NT2/D1 (cell line): Measurements from ENCODE around the gene PODNL1.

Experiments used
- SUZ12 ChIP-seq: IDR thresholded peaks from 2 replicates; pipeline ENCODE4 v1.6.1; 2011; ENCODE audit not compliant: insufficient read length, insufficient read depth; ENCODE audit errors: extremely low read depth
- YY1 ChIP-seq: IDR thresholded peaks from 2 replicates; pipeline ENCODE4 v1.6.1; 2011; ENCODE audit not compliant: insufficient read length, insufficient read depth

DNA sequence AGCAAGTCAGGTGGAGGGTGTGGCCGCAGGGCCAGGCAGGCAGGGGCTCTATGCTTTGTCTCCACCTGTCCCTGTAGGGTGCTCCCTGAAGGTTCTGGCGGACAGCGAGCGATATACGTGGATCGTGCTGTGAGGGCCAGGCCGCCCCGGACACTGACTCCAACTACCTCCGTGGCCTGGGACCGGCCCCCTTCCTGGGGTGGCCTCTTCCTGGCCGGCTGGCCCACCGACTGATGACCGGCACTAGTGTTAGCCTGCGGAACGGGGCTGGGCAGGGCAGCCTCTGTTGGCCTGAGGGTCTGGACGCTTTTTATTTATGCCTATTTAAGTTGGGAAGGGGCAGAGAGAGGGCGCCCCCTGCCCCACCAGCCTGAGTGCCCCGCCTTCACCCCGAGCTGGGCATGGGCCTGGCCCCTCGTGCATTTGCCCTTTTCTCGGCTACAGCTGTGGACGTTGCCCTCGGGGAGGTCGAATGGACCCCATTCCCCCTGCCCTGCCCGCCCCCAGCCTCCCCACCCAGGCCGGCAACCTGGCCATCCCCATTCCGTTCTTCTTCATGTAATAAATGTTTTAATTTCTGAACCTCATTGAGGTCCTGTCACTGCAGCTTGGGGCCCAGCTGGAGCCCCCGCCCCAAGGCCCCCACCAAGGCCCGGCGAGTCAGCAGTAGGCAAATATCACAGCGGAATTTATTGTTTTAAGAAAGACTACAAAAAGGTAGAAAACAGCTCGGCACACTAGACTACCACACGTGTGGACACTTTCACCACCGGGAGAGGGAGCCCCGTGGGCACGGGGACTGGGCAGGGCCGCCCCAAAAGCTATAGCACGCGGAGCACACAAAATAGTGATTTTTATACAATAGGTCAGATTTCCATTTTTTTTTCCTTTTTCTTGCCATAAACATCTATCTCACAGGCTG lies 22.9 kb upstream of the PODNL1 start:
- TF ChIP-seq YY1 (no peak), SUZ12 (no peak)
